T-cell (primary cell): ENCODE results near the gene PXN. TPM values are rescaled to one million over a fixed set of nuclear protein-coding genes. Genes with fewer than 3 reads are reported as not detected.

Source experiments
- ATAC-seq, 4 experiments: fragments of 200-7000 bp in 3 of 4; fragments of 150-1000 bp in 1 of 4; cut with Tn5 transposase; replicated peaks in 1 of 4; 1 replicate in 3 of 4; 2 replicates in 1 of 4; pipeline ENCODE4 v1.10.0; 2021; ENCODE audit warnings: moderate library complexity in 3 of 4, mild to moderate bottlenecking in 2 of 4, moderate number of reproducible peaks in 1 of 4
- CTCF ChIA-PET, 2 donors: fragments of 300-600 bp; sonication (Branson Sonifier 250); formaldehyde crosslinking; loops; one replicate each; lab custom pipeline; 2022; ENCODE audit warnings: antibody characterized with exemption in 2 of 2; lab: Charles Lee
- POLR2A ChIA-PET, 2 donors: fragments of 300-600 bp; sonication (Branson Sonifier 250); formaldehyde crosslinking; loops; one replicate each; lab custom pipeline; 2022; ENCODE audit warnings: antibody characterized with exemption in 2 of 2; lab: Charles Lee
- DNase-seq, 35 experiments: peaks; one replicate each; pipeline versions ENCODE4 v3.0.0 to v3.0.0-alpha.2; 2013 to 2023
- H3K27ac ChIP-seq: one replicate; pipeline ENCODE4 v1.5.1; 2013; ENCODE audit warnings: low read length
- H3K27me3 ChIP-seq, 2 experiments: replicated peaks in 1 of 2; 1 replicate in 1 of 2; 2 replicates in 1 of 2; pipeline versions ENCODE4 v1.6.1 to v1.7.0; 2013; ENCODE audit warnings: low read length in 1 of 2, mixed read lengths in 1 of 2; ENCODE audit not compliant: control insufficient read depth in 2 of 2, insufficient read depth in 2 of 2; ENCODE audit errors: extremely low read depth in 1 of 2
- H3K36me3 ChIP-seq, 2 donors: 1 replicate in 1 of 2; 2 replicates in 1 of 2; pipeline versions ENCODE4 v1.6.1 to v1.7.0; 2013; ENCODE audit warnings: low read length in 1 of 2; ENCODE audit not compliant: control insufficient read depth in 2 of 2, insufficient read depth in 1 of 2; ENCODE audit errors: extremely low read depth in 1 of 2
- H3K4me1 ChIP-seq, 2 experiments: 1 replicate in 1 of 2; 2 replicates in 1 of 2; pipeline versions ENCODE4 v1.6.1 to v1.7.0; 2013; ENCODE audit warnings: low read length in 2 of 2, mixed read lengths in 1 of 2; ENCODE audit not compliant: insufficient read depth in 2 of 2, control insufficient read depth in 1 of 2; ENCODE audit errors: extremely low read depth in 1 of 2
- H3K4me3 ChIP-seq, 2 donors: 1 replicate in 1 of 2; 2 replicates in 1 of 2; pipeline versions ENCODE4 v1.5.1 to v1.7.0; 2013; ENCODE audit warnings: mild to moderate bottlenecking in 2 of 2, low read length in 1 of 2, moderate library complexity in 1 of 2; ENCODE audit not compliant: control insufficient read depth in 1 of 2; ENCODE audit errors: extremely low read depth in 1 of 2
- H3K9me3 ChIP-seq: 2 replicates; pipeline ENCODE4 v1.7.0; 2013
- H3K27ac Mint-ChIP-seq, 2 donors: one replicate each; pipeline ENCODE4 v1.8.0; 2020 to 2021; ENCODE audit warnings: mild to moderate bottlenecking in 2 of 2, mixed read lengths in 2 of 2
- H3K27me3 Mint-ChIP-seq, 2 donors: one replicate each; pipeline ENCODE4 v1.8.0; 2021 to 2022; ENCODE audit warnings: mixed read lengths in 2 of 2
- H3K36me3 Mint-ChIP-seq: one replicate; pipeline ENCODE4 v1.8.0; 2021; ENCODE audit warnings: mixed read lengths
- H3K4me1 Mint-ChIP-seq, 3 donors: one replicate each; pipeline ENCODE4 v1.8.0; 2020 to 2022; ENCODE audit warnings: mixed read lengths in 3 of 3, mild to moderate bottlenecking in 1 of 3
- H3K4me3 Mint-ChIP-seq, 3 donors: one replicate each; pipeline ENCODE4 v1.8.0; 2020 to 2022; ENCODE audit warnings: mild to moderate bottlenecking in 3 of 3, mixed read lengths in 3 of 3, moderate library complexity in 3 of 3
- H3K9me3 Mint-ChIP-seq, 3 donors: one replicate each; pipeline ENCODE4 v1.8.0; 2020 to 2022; ENCODE audit warnings: mixed read lengths in 3 of 3
- WGBS: methylation state at CpG from one replicate; pipeline ENCODE4 v1.1.5; 2013; ENCODE audit warnings: missing lambda C conversion rate; ENCODE audit not compliant: insufficient coverage; 5-methylcytosine and 5-hydroxymethylcytosine counted together
- total RNA-seq, 35 experiments: library from RNA in 6 of 35; stranded (reverse) in 6 of 35; fragments of 120-200 nt in 1 of 35; gene quantifications; one replicate each; pipeline versions ENCODE4 v1.2.1 to v1.2.4 and lab custom pipeline; 2013 to 2026

PXN gene
- total RNA-seq, 5 donors from 2014 or later (not counting 1 experiment from before 2014, with no cell fraction given): 128 to 202 (median 137) TPM

- DNase-seq: no peak
- H3K27me3 ChIP-seq: no peaks in the 10 kb centered on the region
- H3K36me3 Mint-ChIP-seq: peaks cover 8% of the 10 kb centered on the region
- POLR2A ChIA-PET: interaction anchor here (0.6 to 2.7 kb wide), 10 partner anchors 12 to 63 kb away, joined by 3 to 22 read pairs (median 8); partner anchors contain the start of genes RNU4-2 (in 1 of the 2) and RPLP0 (in 1 of the 2)
- no peaks in the 10 kb centered on the region for H3K9me3 ChIP-seq
- peak overlapping the region; percentile 85 to 94 for H3K4me3 ChIP-seq
- 68% methylated on average over 6 of the region's 15 CpGs for WGBS
- peaks cover 54 to 60% (median 54%) of the 10 kb centered on the region in 3 donors for H3K4me1 Mint-ChIP-seq
- peaks cover 0 to 5% of the 10 kb centered on the region in 2 donors for H3K36me3 ChIP-seq
- H3K27ac Mint-ChIP-seq: peak overlapping the region; percentile 88 to 93
- H3K27ac ChIP-seq: peak overlapping the region; percentile 74
- CTCF ChIA-PET: interaction anchor here (0.5 to 9.4 kb wide), 16 partner anchors 11 to 115 kb away, joined by 3 to 162 read pairs (median 4); partner anchors contain the start of genes RNU4-2 (in 1 of the 2) and RPLP0 (in 1 of the 2)
- no peaks in the 10 kb centered on the region for H3K9me3 Mint-ChIP-seq
- H3K4me1 ChIP-seq: peaks cover 35 to 61% of the 10 kb centered on the region in 2 experiments
- H3K4me3 Mint-ChIP-seq: peak overlapping the region; percentile 90 to 97 (median 94)
- no peaks in the 10 kb centered on the region for H3K27me3 Mint-ChIP-seq
- peak in 1 of 4 experiments; percentile 15 for ATAC-seq
Measured at GRCh38 chr12:120264086-120264903, 1.2 kb downstream of the PXN start.

GRCh38 chr12:120263748-120264085 lies 1.8 kb downstream of the PXN start:
- DNase-seq: no peak
- no peaks in the 10 kb centered on the region for H3K27me3 ChIP-seq
- no peak for ATAC-seq

DNA sequence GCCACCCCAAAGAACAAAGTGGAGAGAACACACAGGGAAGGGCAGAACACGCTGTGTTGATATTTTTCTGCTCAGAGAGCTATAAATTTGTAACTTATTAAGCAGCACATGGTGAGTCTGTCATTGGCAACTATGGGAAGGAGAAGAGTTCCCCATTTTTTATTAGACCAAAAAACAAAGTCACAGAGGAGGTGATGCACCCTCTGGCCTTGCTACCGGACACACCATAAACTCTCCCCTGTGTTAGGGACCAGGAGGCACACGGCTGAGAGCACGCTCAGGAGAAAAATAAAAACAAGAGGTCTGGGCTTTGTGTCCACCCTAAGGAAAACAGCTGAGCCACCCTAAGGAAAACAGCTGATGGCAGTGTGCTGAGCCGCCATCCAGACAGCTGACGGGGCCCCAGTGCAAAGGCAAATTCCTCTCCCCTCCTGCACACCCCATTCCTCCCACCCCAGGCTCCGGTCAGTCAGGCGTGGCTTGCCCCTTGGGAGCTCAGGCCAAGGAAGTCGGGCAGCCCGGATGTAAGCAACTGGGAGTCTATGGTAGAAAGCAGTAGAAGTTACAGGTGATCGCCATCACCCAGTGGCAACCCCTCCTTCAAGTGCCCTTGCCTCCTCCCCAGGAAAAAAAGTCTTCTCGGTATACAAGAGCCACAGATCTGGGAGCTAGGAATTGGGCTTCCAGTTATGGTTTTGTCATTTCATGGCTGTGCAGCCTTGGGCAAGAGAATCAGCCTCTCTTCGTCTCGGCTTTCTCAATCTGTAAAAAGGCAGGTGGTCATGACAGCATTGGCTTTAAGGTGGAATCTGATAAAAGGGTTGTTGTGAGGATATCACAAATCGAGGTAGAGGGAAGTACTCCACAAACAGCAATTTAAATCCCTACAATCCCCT lies 2.4 kb downstream of the PXN start:
- 74% methylated on average over 4 of the region's 15 CpGs for WGBS
- no peaks in the 10 kb centered on the region for H3K9me3 Mint-ChIP-seq
- Histone ChIP-seq H3K36me3 (peaks cover 0 to 5% of the 10 kb centered on the region in 2 donors), H3K27me3 (no peaks in the 10 kb centered on the region), H3K9me3 (no peaks in the 10 kb centered on the region), H3K4me3 (peak overlapping the region; percentile 85 to 94), H3K4me1 (peaks cover 35 to 73% of the 10 kb centered on the region in 2 experiments), H3K27ac (peak overlapping the region; percentile 74)
- no peak for ATAC-seq
- POLR2A ChIA-PET: interaction anchor here (0.5 to 2.3 kb wide), 13 partner anchors 10 to 62 kb away, joined by 3 to 22 read pairs (median 5); partner anchors contain the start of genes RPLP0 (in 2 of the 2) and RNU4-2 (in 1 of the 2)
- H3K36me3 Mint-ChIP-seq: peaks cover 11% of the 10 kb centered on the region
- H3K4me3 Mint-ChIP-seq: peak overlapping the region; percentile 90 to 97 (median 94)
- H3K27me3 Mint-ChIP-seq: no peaks in the 10 kb centered on the region
- no peak for DNase-seq
- CTCF ChIA-PET: interaction anchor here (0.5 to 9.4 kb wide), 11 partner anchors 8 to 36 kb away, joined by 3 to 162 read pairs (median 4); no protein-coding TSS in a partner anchor
- H3K27ac Mint-ChIP-seq: peak overlapping the region; percentile 88 to 93
- H3K4me1 Mint-ChIP-seq: peaks cover 65 to 72% (median 66%) of the 10 kb centered on the region in 3 donors

More at GRCh38 chr12:120263748-120264085, 1.8 kb downstream of the PXN start:
- Histone ChIP-seq H3K27ac (peak overlapping the region; percentile 74), H3K4me3 (peak overlapping the region; percentile 85 to 94), H3K4me1 (peaks cover 35 to 67% of the 10 kb centered on the region in 2 experiments), H3K9me3 (no peaks in the 10 kb centered on the region), H3K36me3 (peaks cover 0 to 5% of the 10 kb centered on the region in 2 donors)
- Mint-ChIP-seq H3K27ac (peak overlapping the region; percentile 88 to 93), H3K27me3 (no peaks in the 10 kb centered on the region), H3K4me3 (peak overlapping the region; percentile 90 to 97 (median 94)), H3K36me3 (peaks cover 8% of the 10 kb centered on the region), H3K9me3 (no peaks in the 10 kb centered on the region), H3K4me1 (peaks cover 59 to 66% (median 60%) of the 10 kb centered on the region in 3 donors)
- POLR2A ChIA-PET: interaction anchor here (0.5 to 2.3 kb wide), 9 partner anchors 13 to 62 kb away, joined by 3 to 22 read pairs (median 5); partner anchors contain the start of genes RNU4-2 (in 1 of the 2) and RPLP0 (in 1 of the 2)
- CTCF ChIA-PET: interaction anchor here (0.5 to 9.4 kb wide), 9 partner anchors 8 to 36 kb away, joined by 3 to 162 read pairs (median 4); no protein-coding TSS in a partner anchor
- WGBS: 60% methylated on average over 4 of the region's 5 CpGs

- CTCF ChIA-PET: interaction anchor here (0.5 to 9.4 kb wide), 8 partner anchors 9 to 1895 kb away, joined by 3 to 162 read pairs (median 4); no protein-coding TSS in a partner anchor
- Mint-ChIP-seq H3K36me3 (peaks cover 12% of the 10 kb centered on the region), H3K4me3 (peak overlapping the region; percentile 90 to 97 (median 94)), H3K27ac (peak overlapping the region; percentile 88 to 89), H3K27me3 (no peaks in the 10 kb centered on the region), H3K4me1 (peaks cover 74 to 81% (median 75%) of the 10 kb centered on the region in 3 donors), H3K9me3 (no peaks in the 10 kb centered on the region)
- POLR2A ChIA-PET: interaction anchor here (0.6 to 2.3 kb wide), 10 partner anchors 9 to 275 kb away, joined by 3 to 22 read pairs (median 4); partner anchors contain the start of genes RPLP0 (in 2 of the 2) and RNU4-2 (in 1 of the 2)
- no peaks in the 10 kb centered on the region for H3K9me3 ChIP-seq
- peak overlapping the region; percentile 74 for H3K27ac ChIP-seq
- peaks cover 4 to 5% of the 10 kb centered on the region in 2 donors for H3K36me3 ChIP-seq
- H3K27me3 ChIP-seq: no peaks in the 10 kb centered on the region
- DNase-seq: peak in 7 of 35 experiments; percentile 8 to 45 (median 28)
- peak in 3 of 4 experiments; percentile 18 to 44 (median 25) for ATAC-seq
- H3K4me1 ChIP-seq: peaks cover 37 to 82% of the 10 kb centered on the region in 2 experiments
- 64% methylated on average over 6 of the region's 10 CpGs for WGBS
- H3K4me3 ChIP-seq: peak overlapping the region; percentile 85 to 94
Measured at GRCh38 chr12:120261951-120262851, 3.3 kb downstream of the PXN start.

DNA sequence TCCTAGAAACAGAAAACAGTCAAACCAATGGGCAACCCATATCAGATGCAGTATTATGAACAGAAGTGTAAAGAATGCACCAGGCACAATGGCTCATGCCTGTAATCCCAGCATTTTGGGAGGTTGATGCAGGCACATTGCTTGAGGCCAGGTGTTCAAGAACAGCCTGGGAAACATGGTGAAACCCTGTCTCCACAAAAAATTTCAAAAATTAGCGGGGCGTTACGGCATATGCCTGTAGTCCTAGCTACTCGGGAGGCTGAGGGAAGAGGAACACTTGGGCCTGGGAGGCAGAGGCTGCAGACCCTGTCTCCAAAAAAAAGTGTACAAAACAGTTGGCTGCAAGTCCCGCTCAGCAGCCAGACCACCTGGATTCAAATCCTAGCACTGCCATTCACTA lies 4.9 kb downstream of the PXN start:
- Histone ChIP-seq H3K4me3 (no peak overlapping the region), H3K9me3 (no peaks in the 10 kb centered on the region), H3K36me3 (peaks cover 4 to 9% of the 10 kb centered on the region in 2 donors), H3K4me1 (peaks cover 40 to 94% of the 10 kb centered on the region in 2 experiments), H3K27ac (no peak overlapping the region), H3K27me3 (no peaks in the 10 kb centered on the region)
- DNase-seq: no peak
- Mint-ChIP-seq H3K27me3 (no peaks in the 10 kb centered on the region), H3K4me1 (peaks cover 84 to 91% (median 89%) of the 10 kb centered on the region in 3 donors), H3K36me3 (peaks cover 18% of the 10 kb centered on the region), H3K4me3 (peak overlapping the region in 2 of 3 donors; percentile 25 to 97), H3K27ac (peak overlapping the region; percentile 88 to 89), H3K9me3 (no peaks in the 10 kb centered on the region)
- ChIA-PET CTCF (interaction anchor here (0.5 to 9.4 kb wide), 5 partner anchors 25 to 120 kb away, joined by 3 to 162 read pairs (median 3); partner anchors contain the start of gene RPLP0 (in 1 of the 2)), POLR2A (interaction anchor here in 1 of 2 donors (0.6 kb wide), 2 partner anchors 64 to 93 kb away, joined by 3 to 6 read pairs; no protein-coding TSS in a partner anchor)
- ATAC-seq: no peak
- WGBS: no CpG with 5 or more reads among the region's 5 CpGs
